HEK293 (cell line): ENCODE measurements around the gene NFATC1.

ENCODE experiments used
- CTCF ChIA-PET: fragments of 350-600 bp; formaldehyde crosslinking; extraction: SDS; loops from one replicate; lab custom pipeline; 2021; ENCODE audit warnings: antibody characterized with exemption; lab: Yijun Ruan, JAX
- POLR2A ChIA-PET: fragments of 300-600 bp; formaldehyde crosslinking; extraction: SDS; loops from one replicate; lab custom pipeline; 2020; ENCODE audit warnings: antibody characterized with exemption, inconsistent platforms; lab: Yijun Ruan, JAX
- H3K27ac ChIP-seq: fragments of 200-500 bp; sonication (Bioruptor generic); 2 replicates; pipeline ENCODE4 v1.5.1; 2014; ENCODE audit warnings: low read depth, low read length, control low read depth, inconsistent platforms; ENCODE audit errors: extremely low read depth
- H3K36me3 ChIP-seq, 2 experiments: fragments of 200-500 bp in 1 of 2; sonication (Bioruptor generic) in 1 of 2; 1 replicate in 1 of 2; 2 replicates in 1 of 2; pipeline ENCODE4 v1.5.1; 2014 to 2017; ENCODE audit warnings: inconsistent platforms in 2 of 2, low read length in 2 of 2; ENCODE audit not compliant: control insufficient read depth in 2 of 2, insufficient read depth in 1 of 2
- H3K4me1 ChIP-seq: fragments of 200-500 bp; sonication (Bioruptor generic); 2 replicates; pipeline ENCODE4 v1.5.1; 2014; ENCODE audit warnings: mild to moderate bottlenecking, low read length, inconsistent platforms; ENCODE audit not compliant: control insufficient read depth, insufficient read depth
- H3K4me3 ChIP-seq: 2 replicates; pipeline ENCODE4 v1.5.1; 2011; ENCODE audit warnings: low read depth, mild to moderate bottlenecking, control low read depth, low read length, moderate library complexity
- H3K9me3 ChIP-seq: fragments of 200-500 bp; sonication (Bioruptor generic); 2 replicates; pipeline ENCODE4 v1.5.1; 2014; ENCODE audit warnings: low read depth, low read length, inconsistent platforms; ENCODE audit not compliant: control insufficient read depth, insufficient read depth
- ATF2 ChIP-seq: fragments of 450-650 bp; formaldehyde crosslinking; IDR thresholded peaks from 2 replicates; pipeline ENCODE4 v1.5.1; 2016; ENCODE audit warnings: missing biosample characterization, missing genetic modification characterization, low read depth
- INSM2 ChIP-seq: fragments of 450-650 bp; formaldehyde crosslinking; IDR thresholded peaks from 2 replicates; pipeline ENCODE4 v1.5.1; 2016; ENCODE audit warnings: missing biosample characterization, missing genetic modification characterization
- ZBTB11 ChIP-seq: fragments of 450-650 bp; formaldehyde crosslinking; conservative IDR thresholded peaks from 2 replicates; pipeline ENCODE4 v1.5.1; 2016; ENCODE audit warnings: low read depth, missing biosample characterization, missing genetic modification characterization
- ZBTB26 ChIP-seq: fragments of 450-650 bp; formaldehyde crosslinking; optimal IDR thresholded peaks from 2 replicates; pipeline ENCODE3; 2016; ENCODE audit warnings: missing biosample characterization, mild to moderate bottlenecking, missing genetic modification characterization
- ZBTB6 ChIP-seq: fragments of 450-650 bp; formaldehyde crosslinking; IDR thresholded peaks from 2 replicates; pipeline ENCODE4 v1.5.1; 2017; ENCODE audit warnings: missing biosample characterization, missing genetic modification characterization
- ZBTB7A ChIP-seq: fragments of 450-650 bp; formaldehyde crosslinking; IDR thresholded peaks from 2 replicates; pipeline ENCODE4 v1.5.1; 2016; ENCODE audit warnings: low read depth, missing biosample characterization, missing genetic modification characterization
- ZBTB8A ChIP-seq: fragments of 450-650 bp; formaldehyde crosslinking; IDR thresholded peaks from 2 replicates; pipeline ENCODE4 v1.5.1; 2016; ENCODE audit warnings: missing biosample characterization, missing genetic modification characterization
- ZNF23 ChIP-seq: fragments of 450-650 bp; formaldehyde crosslinking; IDR thresholded peaks from 2 replicates; pipeline ENCODE4 v1.5.1; 2016; ENCODE audit warnings: missing biosample characterization, missing genetic modification characterization, borderline replicate concordance
- ZNF394 ChIP-seq: fragments of 450-650 bp; formaldehyde crosslinking; IDR thresholded peaks from 2 replicates; pipeline ENCODE4 v1.5.1; 2016; ENCODE audit warnings: missing biosample characterization, missing genetic modification characterization, mild to moderate bottlenecking, moderate library complexity, borderline replicate concordance
- ZNF426 ChIP-seq: fragments of 450-650 bp; formaldehyde crosslinking; IDR thresholded peaks from 2 replicates; pipeline ENCODE4 v1.5.1; 2017; ENCODE audit warnings: missing biosample characterization, missing genetic modification characterization, mild to moderate bottlenecking, inconsistent platforms, moderate library complexity
- ZNF488 ChIP-seq: fragments of 450-650 bp; formaldehyde crosslinking; IDR thresholded peaks from 2 replicates; pipeline ENCODE4 v1.5.1; 2016; ENCODE audit warnings: missing biosample characterization, missing genetic modification characterization
- ZNF558 ChIP-seq: fragments of 450-650 bp; formaldehyde crosslinking; IDR thresholded peaks from 2 replicates; pipeline ENCODE4 v1.5.1; 2016; ENCODE audit warnings: missing biosample characterization, missing genetic modification characterization

Gene NFATC1

GRCh38 chr18:79420033-79420745 lies 24.5 kb downstream of the NFATC1 start:
- Histone ChIP-seq H3K4me1 (no peaks in the 10 kb centered on the region), H3K27ac (no peak overlapping the region), H3K4me3 (no peak overlapping the region), H3K36me3 (peaks cover 4 to 22% of the 10 kb centered on the region in 2 experiments; a peak in 2 of 3 replicates), H3K9me3 (no peaks in the 10 kb centered on the region)
- CTCF ChIA-PET, result no interaction called here
- POLR2A ChIA-PET, result no interaction called here
- TF ChIP-seq ZBTB11 (peak; percentile 99), ZNF394 (no peak), ZNF488 (no peak), ATF2 (tag by site-specific recombination) (0 out of 2 replicates have a peak, but pooled peaks have one; percentile 16), ZBTB7A (tag by site-specific recombination) (no peak), ZBTB6 (tag by site-specific recombination) (no peak)

- Histone ChIP-seq H3K4me1 (no peaks in the 10 kb centered on the region), H3K36me3 (peaks cover 4 to 22% of the 10 kb centered on the region in 2 experiments; a peak in 2 of 3 replicates), H3K4me3 (no peak overlapping the region), H3K27ac (no peak overlapping the region), H3K9me3 (no peaks in the 10 kb centered on the region)
- TF ChIP-seq INSM2 (tag by site-specific recombination) (no peak), ZBTB8A (tag by site-specific recombination) (no peak), ZNF558 (no peak), ZNF426 (no peak), ZNF23 (tag by site-specific recombination) (no peak), ZBTB26 (no peak)
- ChIA-PET CTCF (no interaction called here), POLR2A (no interaction called here)
These were observed 25.6 kb downstream of the NFATC1 start for GRCh38 chr18:79421275-79421857.
